Cerebellar nuclear complex (tissue), 1 donor: ENCODE results near the gene VPS36.
"Not testable (repeated sequence)": the region's sequence is repeated elsewhere in the genome, so short reads cannot be mapped to it uniquely, and the experiment has no call there.

Experiments
- DNase-seq, 2 experiments: peaks; one replicate each; lab custom pipeline; 2025; lab: John Stamatoyannopoulos, UW

VPS36 gene

GRCh38 chr13:52377898-52378297 lies 72.5 kb downstream of the VPS36 start:
- DNase-seq, result no peak

GRCh38 chr13:52374873-52375411 lies 75.5 kb downstream of the VPS36 start:
- no peak for DNase-seq

- no peak for DNase-seq
Observed at GRCh38 chr13:52374389-52374788, 76.0 kb downstream of the VPS36 start.

GRCh38 chr13:52373277-52373676 lies 77.2 kb downstream of the VPS36 start:
- not testable (repeated sequence) for DNase-seq

- DNase-seq, result no peak
Observed at GRCh38 chr13:52371736-52372247, 78.6 kb downstream of the VPS36 start.

GRCh38 chr13:52366291-52366690 lies 84.1 kb downstream of the VPS36 start:
- no peak for DNase-seq
